HTR-8/SVneo (cell line): ENCODE results near the gene UBTF.

ENCODE experiments used
- DNase-seq: peaks from one replicate; pipeline ENCODE4 v3.0.0; 2011; ENCODE audit warnings: low spot score, mixed read lengths; ENCODE audit not compliant: insufficient read length
- FAIRE-seq: peaks from 2 replicates; lab custom pipeline; 2011; peaks lifted over from hg19 to GRCh38; lab: Jason Lieb, UNC

Gene UBTF

GRCh38 chr17:44216694-44217093 lies 2.8 kb downstream of the UBTF start:
- FAIRE-seq (peak; percentile 9), DNase-seq (no peak)

GRCh38 chr17:44216173-44216572 lies 3.3 kb downstream of the UBTF start:
- FAIRE-seq (peak; percentile 52), DNase-seq (no peak)

GRCh38 chr17:44214896-44215295 lies 4.6 kb downstream of the UBTF start:
- DNase-seq (no peak), FAIRE-seq (peak; percentile 60)

GRCh38 chr17:44214230-44214494 lies 5.3 kb downstream of the UBTF start:
- FAIRE-seq = no peak
- DNase-seq = no peak

- DNase-seq (no peak), FAIRE-seq (no peak)
These were observed 5.9 kb downstream of the UBTF start for GRCh38 chr17:44213403-44214229.

DNA sequence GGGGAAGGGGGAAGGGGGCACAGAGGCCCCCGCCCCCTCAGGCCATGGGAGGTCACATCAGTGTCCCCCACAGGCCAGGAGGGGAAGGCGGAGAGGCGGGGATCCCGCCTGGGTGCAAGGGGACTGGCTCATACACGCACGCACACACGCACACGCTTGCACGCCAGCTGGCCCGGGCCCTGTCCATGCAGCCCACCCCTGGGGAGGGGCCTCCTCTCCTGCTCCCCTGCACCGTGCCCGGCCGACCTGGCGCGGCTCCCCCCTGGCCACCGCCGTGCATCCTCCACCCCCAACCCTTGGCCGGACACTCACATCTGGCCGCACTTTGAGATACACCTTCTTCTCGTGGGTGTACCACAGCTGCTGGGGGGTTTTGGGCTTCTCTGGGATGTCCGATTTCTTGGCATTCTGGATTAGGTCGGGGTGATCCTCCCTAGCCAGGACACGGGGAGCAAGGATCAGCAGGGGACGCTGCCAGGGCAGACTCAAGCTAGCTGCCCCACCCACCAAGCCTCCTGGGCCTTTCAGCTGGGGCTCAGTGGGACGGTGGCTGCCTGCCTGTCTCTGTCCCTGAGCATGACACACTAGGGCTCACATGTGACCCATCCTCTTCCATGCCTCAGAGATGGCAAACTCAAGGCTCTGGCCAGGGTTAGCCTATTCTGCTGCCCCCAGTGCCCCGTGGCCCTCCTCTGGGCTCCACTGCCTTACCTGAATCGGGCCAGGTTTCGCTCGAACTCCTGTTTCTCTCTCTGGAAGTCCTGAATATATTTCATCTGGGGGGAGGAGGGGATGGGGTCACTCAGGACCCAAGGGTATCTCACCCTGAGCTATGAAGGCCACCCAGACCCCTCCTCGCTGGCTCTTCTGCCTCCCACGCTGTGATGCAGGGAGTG lies 6.7 kb downstream of the UBTF start:
- FAIRE-seq (no peak), DNase-seq (no peak)

DNA sequence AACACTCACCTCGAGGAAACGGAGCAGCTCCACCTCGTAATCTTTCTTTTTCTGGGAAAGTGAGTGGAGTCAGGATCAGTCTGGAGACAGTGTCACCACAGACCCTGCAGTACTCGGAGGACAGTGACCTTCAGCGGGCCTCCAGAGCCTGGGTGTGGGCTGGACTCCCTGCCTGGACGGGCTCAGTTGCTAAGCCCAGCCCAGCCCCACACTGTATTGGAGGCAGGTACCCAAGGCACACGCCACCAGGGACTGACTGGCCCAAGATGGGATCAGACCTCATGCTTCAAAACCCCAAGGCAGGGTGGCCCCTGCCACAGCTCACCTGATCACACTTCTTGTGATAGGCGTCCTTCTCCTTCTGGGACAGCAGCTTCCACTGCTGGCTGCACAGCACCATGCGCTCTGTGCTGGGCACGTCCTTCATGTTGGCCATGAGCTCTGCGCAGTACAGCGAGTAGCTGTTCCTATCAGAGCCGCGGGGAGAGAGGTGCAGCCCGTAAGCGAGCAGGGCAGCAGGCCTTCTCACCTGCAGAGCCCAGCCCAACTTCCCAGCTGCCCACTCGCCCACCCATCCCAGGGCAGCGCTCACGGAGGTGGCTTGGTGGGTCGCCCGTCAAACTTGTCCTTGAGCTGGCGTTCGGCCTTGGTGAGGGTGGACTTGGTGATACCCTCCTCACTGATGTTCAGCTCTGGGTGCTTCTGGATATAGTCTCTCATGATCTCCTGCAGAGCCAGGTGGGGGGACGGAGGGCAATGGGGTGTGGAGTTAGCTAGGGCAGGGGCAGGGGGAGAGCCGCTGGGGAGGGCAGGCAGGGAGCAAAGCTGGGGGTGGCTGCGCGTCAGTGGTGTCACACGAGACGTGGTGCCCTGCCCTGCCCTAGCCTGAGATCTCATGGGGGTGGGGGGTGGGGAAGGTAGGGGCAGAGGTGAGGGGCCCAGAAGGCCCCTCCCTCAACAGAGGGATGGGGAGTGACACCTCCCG lies 7.9 kb downstream of the UBTF start:
- DNase-seq (no peak), FAIRE-seq (peak; percentile 76)

- FAIRE-seq (peak; percentile 66), DNase-seq (peak; percentile 56)
These were observed 8.9 kb downstream of the UBTF start for GRCh38 chr17:44210342-44211192.

DNA sequence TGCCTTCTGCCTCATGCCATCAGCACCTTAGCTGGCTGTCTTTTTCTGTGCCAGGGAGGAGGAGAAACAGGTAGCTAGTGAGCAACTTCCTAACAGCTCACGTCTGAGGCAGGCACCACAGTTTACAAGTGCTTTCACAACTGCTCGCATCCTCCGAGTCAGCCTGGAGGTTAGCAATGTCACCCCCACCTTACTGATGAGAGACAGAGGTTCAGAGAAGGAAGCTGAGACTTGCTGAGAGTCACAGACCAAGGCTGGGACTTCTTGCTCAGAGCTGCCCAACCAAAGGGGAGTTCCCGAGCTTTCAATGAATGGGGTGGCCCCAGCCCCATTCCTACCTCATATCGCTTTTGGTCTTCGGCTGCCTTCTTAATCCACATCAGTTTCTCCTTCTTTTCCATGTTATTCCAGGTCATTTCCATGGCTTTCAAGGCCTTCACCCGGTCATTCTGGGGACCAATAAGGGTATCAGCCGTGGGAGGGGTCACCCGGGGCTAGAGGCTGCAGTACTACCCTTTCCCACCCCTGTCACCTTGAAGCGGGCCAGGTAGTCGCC lies 9.6 kb downstream of the UBTF start:
- DNase-seq (no peak), FAIRE-seq (peak; percentile 69)

DNA sequence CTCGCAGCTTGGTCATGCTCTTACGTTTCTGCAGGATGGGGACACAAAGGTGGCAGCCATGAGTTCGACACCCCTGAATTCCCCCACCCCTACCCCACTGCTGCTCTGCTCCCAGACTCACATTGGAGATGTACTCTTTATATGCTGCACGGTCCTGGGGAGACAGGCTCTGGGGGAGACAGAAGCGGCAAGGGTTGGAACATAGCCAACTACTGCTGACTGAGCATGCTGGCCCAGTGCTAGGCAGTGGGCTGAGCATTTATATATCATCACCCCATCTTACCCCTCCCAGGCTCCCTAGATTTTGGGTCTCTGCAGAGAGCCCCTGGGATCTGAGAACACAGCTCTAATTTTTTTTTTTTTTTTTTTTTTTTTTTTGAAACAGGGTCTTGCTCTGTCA lies 11.7 kb downstream of the UBTF start:
- no peak for DNase-seq
- peak; percentile 80 for FAIRE-seq

DNA sequence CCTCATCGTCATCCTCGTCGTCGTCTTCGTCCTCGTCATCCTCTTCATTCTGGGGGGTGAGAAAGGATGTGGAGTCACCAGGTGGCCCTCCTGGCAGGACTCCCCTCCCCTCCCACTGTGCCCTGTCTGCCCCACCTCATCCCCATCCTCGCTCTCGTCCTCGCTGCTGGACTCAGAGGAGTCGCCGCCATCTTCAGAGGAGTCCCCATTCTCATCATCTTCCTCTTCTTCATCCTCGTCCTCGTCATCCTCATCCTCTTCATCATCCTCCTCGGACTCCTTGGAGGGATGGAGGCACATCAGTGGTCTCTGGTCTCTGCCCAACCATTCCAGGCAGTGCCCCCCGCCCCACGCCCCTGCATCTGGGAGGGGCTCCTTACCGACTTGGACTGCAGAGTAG lies 12.2 kb downstream of the UBTF start:
- DNase-seq = no peak
- no peak for FAIRE-seq

DNA sequence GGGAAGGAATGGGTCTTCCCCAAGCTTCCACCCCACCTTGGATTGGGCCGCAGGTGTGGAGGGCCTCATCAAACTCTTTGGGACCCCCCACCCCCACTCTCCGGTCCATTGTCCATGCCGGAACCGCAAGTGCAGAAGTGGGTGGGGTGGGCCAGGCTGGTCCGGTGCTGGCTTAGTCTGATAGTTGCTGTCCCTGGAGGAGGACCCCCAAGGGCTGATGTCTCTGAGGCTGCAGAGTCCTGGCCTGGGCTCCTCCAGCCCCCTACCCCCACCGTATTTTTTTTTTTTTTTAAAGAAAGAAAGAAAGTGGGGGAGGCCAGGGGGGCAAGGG lies 12.7 kb downstream of the UBTF start:
- FAIRE-seq (no peak), DNase-seq (no peak)

- no peak for FAIRE-seq
These were observed 13.3 kb downstream of the UBTF start for GRCh38 chr17:44205962-44206824.

GRCh38 chr17:44204441-44204882 lies 15.0 kb downstream of the UBTF start:
- no peak for FAIRE-seq
- DNase-seq = peak; percentile 43

More at GRCh38 chr17:44205962-44206824, 13.3 kb downstream of the UBTF start:
- no peak for DNase-seq

GRCh38 chr17:44203731-44204440 lies 15.6 kb downstream of the UBTF start:
- peak; percentile 82 for FAIRE-seq
- peak; percentile 69 for DNase-seq

DNA sequence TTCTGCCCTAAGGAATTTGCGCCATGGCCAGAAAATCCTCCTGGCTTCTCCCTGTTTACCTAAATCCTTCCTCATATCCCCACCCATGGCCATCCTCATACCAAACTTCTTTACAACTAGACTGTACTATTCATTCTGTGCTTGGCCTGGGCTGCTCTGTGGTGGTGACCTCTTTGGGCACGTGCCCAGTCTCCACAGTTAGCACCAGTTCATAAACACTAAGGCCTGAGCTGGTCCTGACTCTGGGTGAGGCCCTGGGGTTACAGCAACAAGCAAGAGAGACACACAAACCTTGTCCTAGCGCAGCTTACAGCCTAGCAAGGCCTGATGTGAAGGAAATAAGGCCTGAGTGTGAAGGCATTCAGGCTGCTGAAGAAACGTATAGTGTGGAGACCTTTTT lies 16.7 kb downstream of the UBTF start:
- FAIRE-seq (peak; percentile 83), DNase-seq (no peak)

DNA sequence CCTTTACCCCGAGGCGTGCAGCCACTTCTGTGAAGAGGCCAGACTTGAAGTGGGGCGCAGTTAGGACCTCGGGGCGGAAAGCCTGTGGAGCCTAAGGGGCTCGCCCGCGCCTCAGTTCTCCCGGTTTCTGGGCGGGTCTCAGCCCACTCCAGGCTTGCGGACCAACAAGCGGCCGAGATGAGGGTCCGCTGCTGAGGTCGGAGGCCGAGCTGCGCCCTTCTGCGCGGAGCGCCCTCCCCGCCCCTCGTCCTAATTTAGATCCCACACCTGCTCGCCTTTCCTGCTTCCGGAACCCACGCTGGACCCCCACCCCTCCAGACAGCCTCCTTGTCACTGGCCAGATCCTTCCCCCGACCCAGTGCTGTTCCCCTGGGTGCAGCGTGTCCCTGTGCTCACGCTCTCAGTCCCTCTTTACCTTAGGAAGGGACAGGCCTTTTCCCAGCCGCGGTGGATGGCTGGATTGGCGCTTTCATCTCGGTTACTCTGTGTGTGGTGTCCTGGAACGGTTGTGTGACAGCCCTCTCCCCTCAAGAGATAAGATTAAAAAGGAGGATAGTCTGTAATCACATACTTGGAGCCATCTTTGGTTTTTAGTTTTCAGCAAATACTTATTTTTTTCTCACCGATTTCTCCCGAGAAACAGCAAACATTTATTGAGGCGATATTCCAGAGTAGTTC lies 18.9 kb downstream of the UBTF start:
- FAIRE-seq = no peak

More for the DNA sequence above, 18.9 kb downstream of the UBTF start:
- DNase-seq = peak; percentile 38
